ENCODE results near the gene CATSPERD.
A peak's percentile ranks its signal among the peaks of the same experiment; 100 is the strongest.

CATSPERD gene

DNA sequence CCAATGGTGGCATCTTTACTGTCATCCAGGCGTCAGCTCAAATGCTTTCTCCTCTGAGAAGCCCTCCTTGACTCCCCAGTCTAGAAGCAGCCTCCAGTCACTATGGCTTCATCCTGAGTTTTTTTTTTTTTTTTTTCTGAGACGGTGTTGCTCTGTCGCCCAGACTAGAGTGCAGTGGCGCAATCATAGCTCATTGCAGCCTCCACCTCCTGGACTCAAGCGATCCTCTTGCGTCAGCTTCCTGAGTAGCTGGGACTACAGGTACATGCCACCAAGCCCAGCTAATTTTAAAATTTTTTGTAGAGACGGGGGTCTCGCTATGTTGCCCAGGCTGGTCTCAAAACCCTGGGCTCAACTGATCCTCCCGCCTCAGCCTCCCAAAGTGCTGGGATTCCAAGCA is 88.6 kb downstream of the CATSPERD start:
- no peak for DNase-seq

DNA sequence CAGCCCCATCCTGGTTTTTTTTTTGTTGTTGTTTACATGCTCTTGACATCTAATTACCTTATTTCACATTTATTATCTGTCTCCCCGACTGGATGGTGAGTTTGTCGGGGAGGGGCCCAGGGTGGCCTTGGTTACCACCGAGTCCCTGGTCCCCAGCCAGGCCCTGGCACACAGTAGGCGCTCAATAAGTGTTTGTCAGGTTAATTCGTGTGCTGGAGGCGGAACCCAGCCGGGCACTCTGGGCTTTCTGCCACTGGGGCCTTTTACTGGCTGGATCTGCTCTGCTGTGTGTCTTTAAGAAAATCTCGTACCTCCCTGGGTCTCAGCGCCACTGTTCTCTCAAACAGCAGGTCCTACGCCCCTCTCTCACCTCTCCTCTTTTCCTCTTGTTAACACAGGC is 89.0 kb downstream of the CATSPERD start:
- DNase-seq = no peak

DNA sequence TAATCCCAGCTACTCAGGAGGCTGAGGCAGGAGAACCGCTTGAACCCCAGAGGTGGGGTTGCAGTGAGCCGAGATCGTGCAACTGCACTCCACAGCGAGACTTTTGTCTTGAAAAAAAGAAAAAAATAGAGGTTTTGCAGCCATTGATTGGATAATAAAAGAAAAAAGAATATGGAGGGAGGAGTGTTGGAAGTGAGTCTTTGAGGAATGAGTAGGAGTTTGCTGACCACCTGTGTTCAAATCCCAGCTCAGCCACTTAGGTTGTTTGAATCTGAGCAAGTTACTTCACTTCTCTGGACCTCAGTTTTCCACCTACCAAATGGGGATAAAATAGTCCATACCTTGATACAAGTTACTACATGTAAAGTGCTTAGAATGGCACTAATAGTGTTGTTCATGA is 90.7 kb downstream of the CATSPERD start:
- no peak for DNase-seq

DNA sequence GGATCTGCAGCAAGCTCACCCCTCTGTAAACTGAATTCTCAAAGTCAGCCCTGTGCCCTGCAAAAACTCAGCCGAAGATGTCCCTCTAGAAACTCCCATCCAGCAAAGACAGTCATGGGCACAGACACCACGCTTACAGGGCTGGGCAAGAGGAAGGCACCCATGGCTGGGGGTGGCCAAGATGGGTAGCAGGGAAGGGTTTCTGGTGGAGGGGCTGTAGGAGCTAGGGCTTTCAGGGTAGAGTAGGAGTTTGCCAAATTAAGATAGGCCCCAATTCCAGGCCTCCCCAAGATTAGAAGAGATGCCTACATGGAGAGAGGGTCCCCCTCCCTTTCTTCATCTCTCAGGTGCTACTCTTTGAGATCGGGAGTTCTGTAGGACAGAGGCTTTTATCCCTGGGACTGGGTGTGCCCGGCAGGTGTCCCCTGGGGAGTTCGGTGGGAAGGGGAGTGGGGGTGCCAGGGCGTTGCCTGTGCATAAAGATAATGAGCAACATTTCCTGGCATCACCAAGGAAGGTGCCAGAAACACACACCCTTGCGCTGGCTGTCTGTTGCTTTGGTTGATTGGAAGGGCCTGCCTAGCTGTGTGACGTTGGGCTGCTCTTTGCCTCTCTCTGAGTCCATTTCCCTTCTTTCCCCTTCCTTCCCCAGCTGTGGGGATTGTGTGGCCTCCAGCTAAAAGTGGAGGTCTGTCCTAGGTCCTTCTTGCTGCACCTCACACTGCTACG is 93.8 kb downstream of the CATSPERD start:
- no peak for DNase-seq

DNA sequence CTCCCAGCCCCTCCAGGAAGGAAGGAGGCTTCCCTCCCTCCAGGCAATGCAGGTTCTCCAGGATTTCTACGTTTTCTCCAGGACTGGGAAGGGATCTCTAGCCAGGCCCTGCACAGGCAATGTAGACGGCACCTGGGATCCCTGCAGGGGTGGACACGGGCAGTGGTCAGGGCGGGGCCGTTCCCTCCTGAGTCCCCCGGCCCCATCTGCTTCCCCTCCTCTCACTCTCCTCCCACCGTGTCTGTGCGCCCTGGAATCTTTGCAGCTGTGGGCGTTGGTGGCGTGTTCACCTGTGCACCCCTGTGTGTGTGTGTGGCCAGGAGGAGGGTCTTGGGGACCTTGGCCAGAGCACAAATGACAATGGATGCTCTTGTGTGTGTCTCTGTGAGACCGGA is 94.4 kb downstream of the CATSPERD start:
- no peak for DNase-seq

DNA sequence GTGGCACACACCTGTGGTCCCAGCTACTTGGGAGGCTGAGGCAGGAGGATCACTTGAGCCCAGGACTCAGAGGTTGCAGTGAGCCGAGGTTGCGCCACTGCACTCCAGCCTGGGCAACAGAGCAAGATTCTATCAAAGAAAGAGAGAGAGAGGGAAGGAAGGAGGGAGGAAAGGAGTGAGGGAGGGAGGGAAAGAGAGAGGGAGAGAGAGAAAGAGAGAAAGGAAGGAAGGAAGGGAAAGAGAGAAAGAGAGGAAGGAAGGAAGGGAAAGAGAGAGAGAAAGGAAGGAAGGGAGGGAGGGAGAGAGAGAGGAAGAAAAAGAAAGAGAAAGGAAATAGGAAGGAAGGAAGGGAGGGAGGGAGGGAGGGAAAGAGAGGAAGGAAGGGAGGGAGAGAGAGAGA is 96.8 kb downstream of the CATSPERD start:
- DNase-seq = no peak

DNA sequence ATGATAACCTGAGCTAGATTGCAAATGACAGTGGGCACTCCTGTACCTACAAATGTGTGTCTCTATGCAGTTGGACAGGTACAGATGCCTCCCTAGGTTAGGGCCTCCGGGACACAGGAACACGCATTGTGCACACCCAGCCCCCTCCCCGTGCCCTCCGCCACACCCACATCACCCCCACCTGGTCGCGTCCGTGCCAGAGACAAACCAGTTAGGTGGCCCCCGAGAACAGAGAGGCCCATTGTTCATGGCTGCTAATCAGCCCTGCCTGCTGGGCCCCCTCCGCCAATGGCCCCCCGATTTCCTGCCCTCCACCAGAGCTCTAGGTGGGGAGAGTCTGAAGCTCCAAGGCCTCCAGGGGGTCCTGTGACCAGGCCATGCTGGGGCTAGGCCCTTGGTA is 98.2 kb downstream of the CATSPERD start:
- DNase-seq = no peak

DNA sequence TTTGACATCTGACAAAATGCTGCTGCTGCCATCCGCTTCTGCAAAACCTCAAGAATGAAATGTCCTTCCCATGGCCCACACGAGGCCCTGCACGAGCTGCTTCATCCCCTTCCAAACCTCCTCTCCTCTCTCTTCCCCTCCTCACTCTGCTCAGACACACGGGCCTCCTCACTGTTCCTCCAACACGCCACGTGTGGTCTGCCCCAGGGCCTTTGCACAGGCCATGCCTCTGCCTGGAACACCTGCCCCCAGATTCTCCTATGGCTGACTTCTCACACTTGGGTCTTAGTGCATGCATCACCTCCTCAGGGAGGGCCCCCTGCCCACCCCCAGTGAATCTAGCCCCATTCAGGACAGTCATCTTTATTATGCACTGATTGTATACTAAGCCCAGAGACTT is 100.3 kb downstream of the CATSPERD start:
- DNase-seq = no peak

DNA sequence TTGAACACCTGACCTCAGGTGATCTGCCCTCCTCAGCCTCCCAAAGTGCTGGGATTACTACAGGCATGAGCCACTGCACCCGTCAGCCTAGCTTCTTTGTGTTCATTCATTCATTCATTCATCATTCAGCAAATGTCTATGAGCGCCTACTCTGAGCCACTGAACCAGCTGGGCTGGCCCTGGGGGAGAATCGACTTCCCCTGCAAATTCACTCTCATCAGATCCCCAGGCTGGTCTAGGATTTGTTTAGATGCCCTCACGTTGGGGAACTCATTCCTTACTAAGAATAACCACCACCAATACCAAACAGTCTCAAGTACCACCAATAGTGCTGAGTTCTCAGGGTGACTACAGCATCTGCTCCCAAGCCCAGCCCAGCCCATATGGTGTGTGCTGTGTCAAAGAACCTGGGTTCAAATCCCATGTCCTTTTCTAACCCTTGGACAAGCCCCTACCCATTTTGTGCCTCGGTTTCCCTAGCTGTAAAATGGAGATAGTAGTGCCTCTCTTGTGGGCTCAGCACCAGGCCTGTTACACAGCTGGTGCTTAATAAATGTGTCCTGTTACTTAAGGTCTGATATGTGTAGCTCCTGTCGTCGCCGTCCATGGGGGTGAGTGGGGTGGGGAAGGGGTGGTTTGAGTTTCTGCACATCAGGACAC is 101.2 kb downstream of the CATSPERD start:
- DNase-seq = no peak

DNA sequence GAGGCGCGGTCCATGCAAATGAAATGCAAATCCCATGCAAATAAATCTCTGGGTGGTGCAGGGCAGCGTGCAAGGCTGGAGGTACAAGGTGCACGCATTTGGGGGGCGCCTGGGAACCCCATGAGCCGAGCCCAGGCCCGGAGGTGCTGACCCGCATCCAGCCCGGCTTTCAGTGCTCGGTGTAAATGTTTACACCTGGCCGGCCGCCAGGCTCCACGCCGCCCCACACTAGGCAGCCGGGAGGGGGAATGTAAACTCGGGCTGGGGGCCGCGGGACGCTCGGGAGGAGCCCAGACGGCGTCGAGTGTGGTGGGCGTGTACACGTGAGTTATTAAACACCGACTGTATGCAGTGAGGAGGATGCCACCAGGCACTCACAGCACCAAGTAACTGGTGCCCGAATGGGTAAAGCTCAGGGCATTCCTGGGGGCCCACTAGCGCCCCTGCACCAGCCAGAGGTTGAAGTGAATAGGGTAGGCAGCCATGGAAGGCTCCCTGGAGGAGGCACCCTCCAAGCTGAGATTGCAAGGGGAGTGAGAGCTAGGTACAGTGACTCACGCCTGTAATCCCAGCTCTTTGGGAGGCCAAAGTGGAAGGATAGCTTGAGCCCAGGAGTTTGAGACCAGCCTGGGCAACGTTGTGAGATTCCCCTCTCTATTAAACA is 101.9 kb downstream of the CATSPERD start:
- no peak for DNase-seq

DNA sequence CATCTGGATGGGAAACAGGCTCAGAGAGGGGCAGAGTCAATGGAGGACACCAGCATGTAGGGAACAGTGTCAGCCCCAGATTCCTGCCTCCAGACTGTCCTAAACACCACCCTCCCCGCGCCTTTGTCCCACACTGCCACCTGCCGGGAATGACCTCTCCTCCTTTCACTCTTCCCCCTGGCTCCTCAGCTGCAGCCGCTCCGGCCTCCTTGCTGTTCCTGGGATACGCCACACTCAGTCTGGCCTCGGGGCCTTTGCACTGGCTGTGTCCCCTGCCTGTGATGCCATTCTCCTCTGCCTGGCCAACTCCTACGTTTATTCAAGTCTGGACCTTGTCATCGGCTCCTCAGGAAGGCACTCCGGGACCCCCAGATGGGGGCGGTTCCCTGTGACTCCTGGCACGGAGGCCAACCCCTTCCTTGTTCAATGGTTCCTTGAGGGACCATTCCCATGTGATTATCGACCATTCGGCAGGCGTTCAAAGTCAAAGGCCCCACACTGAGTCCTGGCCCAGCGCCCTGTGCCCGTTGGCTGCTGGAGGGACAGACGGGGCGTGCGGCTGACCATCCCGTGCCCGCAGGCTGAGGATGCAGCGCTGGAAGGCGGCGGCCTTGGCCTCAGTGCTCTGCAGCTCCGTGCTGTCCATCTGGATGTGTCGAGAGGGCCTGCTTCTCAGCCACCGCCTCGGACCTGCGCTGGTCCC is 103.3 kb downstream of the CATSPERD start:
- DNase-seq = no peak

DNA sequence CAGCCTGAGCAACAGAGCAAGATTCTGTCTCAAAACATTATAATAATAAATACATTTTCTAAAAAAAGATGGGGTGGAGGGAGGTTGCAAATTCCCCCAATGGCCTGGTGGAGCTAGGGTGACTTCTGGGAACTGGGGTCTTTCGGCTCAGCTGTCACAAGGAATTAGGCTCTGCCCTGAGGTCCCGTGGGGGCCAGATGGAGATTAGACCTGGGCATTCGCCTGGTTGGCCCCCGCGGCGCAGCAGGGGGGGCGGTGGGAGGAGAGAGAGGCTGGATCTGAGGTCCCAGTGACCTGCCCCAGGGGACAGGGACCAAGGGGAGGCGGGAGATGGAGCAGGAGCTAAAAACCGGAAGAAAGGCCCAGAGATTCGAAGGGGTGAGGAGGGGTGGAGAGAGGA is 104.3 kb downstream of the CATSPERD start:
- no peak for DNase-seq

DNA sequence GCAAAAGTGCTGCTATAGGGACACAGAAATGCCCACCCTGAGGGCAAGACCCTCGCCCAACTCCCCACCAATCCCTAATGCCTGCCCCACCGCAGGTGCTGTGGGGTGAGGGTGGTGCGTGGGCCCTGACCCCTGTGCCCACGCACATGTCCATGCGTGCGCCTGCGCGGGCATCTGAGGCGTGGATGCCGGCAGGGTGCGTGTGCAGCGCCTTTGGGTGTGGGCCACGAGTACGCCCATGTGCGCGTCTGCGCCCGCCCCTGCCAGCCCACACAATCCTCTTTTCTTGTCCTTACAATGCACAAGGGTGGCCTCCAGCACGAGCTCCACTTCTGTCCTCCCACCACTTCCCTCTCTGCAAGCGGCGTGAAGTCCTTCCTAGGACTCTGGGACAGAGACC is 104.7 kb downstream of the CATSPERD start:
- no peak for DNase-seq

DNA sequence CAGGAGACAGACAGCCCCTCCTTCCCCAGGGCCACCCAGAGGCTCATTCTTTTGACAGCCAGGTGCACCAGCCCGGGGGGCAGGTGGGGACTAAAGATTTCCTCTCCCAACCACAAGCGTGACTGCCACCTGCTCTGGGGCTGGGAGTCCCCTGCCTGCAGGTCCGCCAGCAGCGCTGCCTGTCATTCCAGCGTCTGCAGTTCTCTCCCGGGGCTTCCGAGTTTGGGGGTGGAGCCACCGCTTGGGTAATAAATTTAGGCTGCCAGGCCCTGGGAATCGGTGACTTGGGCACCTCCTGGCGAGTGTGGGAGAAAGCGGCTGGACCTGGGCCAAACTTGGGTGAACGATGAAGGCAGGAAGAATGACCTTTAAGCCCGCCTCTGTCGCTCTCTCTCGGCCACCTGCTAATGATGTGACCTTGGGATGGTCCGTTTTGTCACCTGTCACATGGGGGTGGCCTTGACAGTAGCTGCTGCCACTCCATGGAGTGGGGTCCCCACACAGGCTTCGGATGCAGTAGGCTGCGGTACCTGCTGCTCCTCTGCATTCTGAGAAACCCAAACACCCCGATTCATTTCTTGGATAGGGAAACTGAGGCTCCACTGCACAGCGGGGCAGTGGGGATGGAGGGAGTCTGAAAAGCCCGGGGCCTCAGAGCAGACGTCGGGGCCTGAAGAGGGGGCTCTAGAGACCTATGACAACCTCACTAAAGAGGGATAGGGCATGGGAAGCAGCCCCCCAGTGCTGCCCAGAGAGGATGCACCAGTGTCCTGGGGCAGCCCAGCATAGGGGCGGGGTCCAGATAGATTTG is 106.3 kb downstream of the CATSPERD start:
- DNase-seq = peak in 1 of 2 donors; percentile 6

DNA sequence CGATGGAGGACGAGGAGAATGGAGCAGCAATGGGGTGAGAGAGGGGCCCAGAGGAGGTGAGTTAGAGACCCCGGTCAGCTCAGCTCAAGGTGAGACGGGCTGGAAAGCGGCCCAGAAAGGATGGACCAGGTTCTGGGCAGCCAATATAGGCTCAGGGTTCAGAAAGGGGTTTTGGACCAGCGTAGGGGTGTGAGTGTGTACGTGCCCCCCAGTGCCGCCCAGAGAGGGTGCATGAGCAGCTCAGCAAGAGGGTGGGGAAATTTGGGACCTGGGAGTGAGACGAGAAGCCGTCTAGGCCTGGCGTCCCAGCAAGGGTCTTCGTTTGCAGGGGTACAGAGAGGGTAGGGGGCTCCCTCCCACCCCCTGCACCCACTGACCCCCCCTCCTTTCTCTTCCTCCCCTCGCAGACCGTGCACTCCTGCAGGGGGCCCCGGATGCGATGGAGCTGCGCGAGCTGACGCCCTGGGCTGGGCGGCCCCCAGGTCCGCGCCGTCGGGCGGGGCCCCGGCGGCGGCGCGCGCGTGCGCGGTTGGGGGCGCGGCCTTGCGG is 107.0 kb downstream of the CATSPERD start:
- DNase-seq = no peak

DNA sequence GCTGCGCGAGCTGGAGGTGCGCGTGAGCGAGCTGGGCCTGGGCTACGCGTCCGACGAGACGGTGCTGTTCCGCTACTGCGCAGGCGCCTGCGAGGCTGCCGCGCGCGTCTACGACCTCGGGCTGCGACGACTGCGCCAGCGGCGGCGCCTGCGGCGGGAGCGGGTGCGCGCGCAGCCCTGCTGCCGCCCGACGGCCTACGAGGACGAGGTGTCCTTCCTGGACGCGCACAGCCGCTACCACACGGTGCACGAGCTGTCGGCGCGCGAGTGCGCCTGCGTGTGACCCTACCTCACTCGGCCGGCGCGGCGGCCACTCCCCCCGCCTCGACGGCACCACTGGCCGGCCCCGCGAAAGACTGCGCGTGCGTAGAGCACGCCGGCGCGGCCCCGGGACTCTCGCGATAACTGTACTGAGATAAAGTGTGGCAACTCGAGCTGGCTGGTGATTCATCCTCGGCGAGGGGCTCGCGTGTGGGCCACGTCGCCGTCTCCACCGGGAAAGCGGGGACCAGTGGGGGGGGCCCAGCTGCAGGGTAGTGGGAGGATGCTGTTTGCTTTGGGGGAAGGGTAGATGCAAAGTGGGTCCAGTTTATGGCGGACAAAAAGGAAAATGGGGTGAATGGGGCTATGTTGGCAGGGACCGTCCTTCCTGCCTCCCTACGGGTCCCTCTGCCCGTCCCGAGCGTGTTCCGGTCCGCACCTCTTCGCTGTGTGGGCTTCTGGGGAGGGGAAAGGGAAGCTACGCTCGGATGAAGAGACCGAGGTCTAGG is 107.6 kb downstream of the CATSPERD start:
- peak in 1 of 2 donors; percentile 86 for DNase-seq

Data from bone marrow (tissue), 2 donors.